NAMALWA (cell line): ENCODE data around the gene PRSS1.

ENCODE experiments used
- DNase-seq: peaks from one replicate; pipeline ENCODE4 v3.0.0-alpha.2; 2015; ENCODE audit warnings: low spot score

Gene PRSS1

GRCh38 chr7:142795339-142795863, 46.1 kb downstream of the PRSS1 start:
- DNase-seq: no peak

GRCh38 chr7:142796001-142796500, 46.8 kb downstream of the PRSS1 start:
- DNase-seq: no peak

GRCh38 chr7:142796501-142797390, 47.5 kb downstream of the PRSS1 start:
- no peak for DNase-seq

GRCh38 chr7:142797391-142798377, 48.4 kb downstream of the PRSS1 start:
- peak; percentile 38 for DNase-seq

GRCh38 chr7:142798451-142799436, 49.5 kb downstream of the PRSS1 start:
- no peak for DNase-seq

GRCh38 chr7:142799437-142799835, 50.2 kb downstream of the PRSS1 start:
- no peak for DNase-seq

GRCh38 chr7:142800088-142800487, 50.8 kb downstream of the PRSS1 start:
- DNase-seq: no peak

- DNase-seq: no peak
Observed at GRCh38 chr7:142800699-142801260, 51.5 kb downstream of the PRSS1 start.

GRCh38 chr7:142801601-142802295, 52.5 kb downstream of the PRSS1 start:
- no peak for DNase-seq

GRCh38 chr7:142802301-142802700, 53.0 kb downstream of the PRSS1 start:
- DNase-seq: no peak
